OCI-LY7 (cell line): ENCODE results near the gene DIRAS1. TPM values are rescaled to one million over a fixed set of nuclear protein-coding genes. Genes with fewer than 3 reads are reported as not detected.

Source experiments
- BruUV-seq: library from RNA; stranded (reverse); fragments of 400-500 nt; replicated peaks from 2 replicates; lab custom pipeline; 2021; lab: Mats Ljungman, UMichigan
- CTCF ChIA-PET: fragments of 300-600 bp; sonication (Branson Sonifier 250); formaldehyde crosslinking; loops from one replicate; lab custom pipeline; 2022; ENCODE audit warnings: antibody characterized with exemption; ENCODE audit not compliant: unreplicated experiment; lab: Charles Lee
- POLR2A ChIA-PET: fragments of 300-600 bp; sonication (Branson Sonifier 250); formaldehyde crosslinking; loops from one replicate; lab custom pipeline; 2022; ENCODE audit warnings: antibody characterized with exemption; lab: Charles Lee
- DNase-seq: peaks from one replicate; pipeline ENCODE4 v3.0.0-alpha.2; 2015; ENCODE audit warnings: low spot score
- H2AFZ ChIP-seq: fragments of 200-600 bp; sonication (generic), shearing (Covaris generic); 2 replicates; pipeline ENCODE4 v1.6.1; 2014; ENCODE audit warnings: mild to moderate bottlenecking, antibody characterized with exemption, low read length, moderate library complexity
- H3K27ac ChIP-seq: fragments of 200-600 bp; sonication (generic); 2 replicates; pipeline ENCODE4 v1.5.1; 2014; ENCODE audit warnings: mixed run types, low read depth, mild to moderate bottlenecking, moderate library complexity, low read length, inconsistent platforms; ENCODE audit not compliant: poor library complexity, severe bottlenecking
- H3K36me3 ChIP-seq: fragments of 200-600 bp; sonication (generic); 2 replicates; pipeline ENCODE4 v1.6.1; 2014; ENCODE audit warnings: mild to moderate bottlenecking, antibody characterized with exemption, low read length, moderate library complexity, mixed read lengths; ENCODE audit not compliant: insufficient read depth
- H3K4me1 ChIP-seq: fragments of 200-600 bp; sonication (generic); 2 replicates; pipeline ENCODE4 v1.5.1; 2014; ENCODE audit warnings: mild to moderate bottlenecking, low read length; ENCODE audit not compliant: insufficient read depth, poor library complexity, severe bottlenecking
- H3K4me2 ChIP-seq: fragments of 200-600 bp; sonication (generic); 2 replicates; pipeline ENCODE4 v1.6.1; 2014; ENCODE audit warnings: mild to moderate bottlenecking, low read length
- H3K4me3 ChIP-seq: fragments of 200-600 bp; sonication (generic); 2 replicates; pipeline ENCODE4 v1.5.1; 2014; ENCODE audit warnings: mild to moderate bottlenecking, low read depth, low read length; ENCODE audit not compliant: poor library complexity, severe bottlenecking
- H3K79me2 ChIP-seq: fragments of 200-600 bp; sonication (generic); 2 replicates; pipeline ENCODE4 v1.6.1; 2016; ENCODE audit warnings: low read depth, mild to moderate bottlenecking, low read length, moderate library complexity, mixed read lengths; ENCODE audit not compliant: insufficient read depth
- H3K9me2 ChIP-seq: fragments of 200-600 bp; sonication (generic); 2 replicates; pipeline ENCODE4 v1.6.1; 2016; ENCODE audit warnings: mild to moderate bottlenecking, low read length, mixed read lengths; ENCODE audit not compliant: insufficient read depth
- H3K9me3 ChIP-seq: fragments of 200-600 bp; sonication (generic); 2 replicates; pipeline ENCODE4 v1.6.1; 2014; ENCODE audit warnings: mild to moderate bottlenecking, mixed run types, low read length, mixed read lengths
- H4K20me1 ChIP-seq: fragments of 200-600 bp; sonication (generic); 2 replicates; pipeline ENCODE4 v1.6.1; 2014; ENCODE audit warnings: mild to moderate bottlenecking, antibody characterized with exemption, low read length, moderate library complexity, mixed read lengths; ENCODE audit not compliant: insufficient read depth
- CTCF ChIP-seq: fragments of 200-600 bp; sonication (generic); conservative IDR thresholded peaks from 2 replicates; pipeline ENCODE4 v1.5.1; 2014; ENCODE audit warnings: mild to moderate bottlenecking, antibody characterized with exemption, low read length, moderate library complexity, mixed read lengths
- EZH2phosphoT487 ChIP-seq: fragments of 200-600 bp; sonication (generic); IDR thresholded peaks from 2 replicates; pipeline ENCODE4 v1.6.1; 2018; ENCODE audit warnings: low read depth, borderline replicate concordance, mild to moderate bottlenecking, mixed run types, antibody characterized with exemption, low read length, moderate library complexity, mixed read lengths
- intact Hi-C: fragments of 100-400 bp; cut with micrococcal nuclease; formaldehyde crosslinking; loops from one replicate; pipeline ENCODE4 v1.10.0; 2022; ENCODE audit not compliant: unreplicated experiment
- total RNA-seq, 2 experiments: library from RNA; depleted of rRNA in 1 of 2; stranded (reverse); fragments of >200 nt in 1 of 2; shearing (Covaris generic) in 1 of 2; gene quantifications; 2 replicates each; pipeline ENCODE4 v1.2.3, GENCODE V29; 2014 to 2022

DIRAS1 gene
- total RNA-seq, 2 experiments from 2014 or later, result not detected

- Histone ChIP-seq H3K27ac (no peak overlapping the region), H3K4me1 (peaks cover 16% of the 10 kb centered on the region), H4K20me1 (no peaks in the 10 kb centered on the region), H2AFZ (no peak overlapping the region), H3K4me3 (no peak overlapping the region), H3K79me2 (no peaks in the 10 kb centered on the region), H3K9me2 (no peaks in the 10 kb centered on the region), H3K9me3 (0 out of 2 replicates have a peak, but pooled peaks cover 7% of the 10 kb centered on the region), H3K4me2 (no peak overlapping the region), H3K36me3 (no peaks in the 10 kb centered on the region)
- ChIA-PET POLR2A (no interaction called here), CTCF (no interaction called here)
- intact Hi-C loops, result no loop called here
- no peak for DNase-seq
- TF ChIP-seq EZH2phosphoT487, result no peak
- TF ChIP-seq CTCF, result no peak
- no TSS peak for BruUV-seq
Measured at GRCh38 chr19:2716722-2717637, 4.2 kb downstream of the DIRAS1 start.

GRCh38 chr19:2716275-2716650, 4.9 kb downstream of the DIRAS1 start:
- no peak overlapping the region for H2AFZ ChIP-seq
- no peak for DNase-seq
- H3K4me3 ChIP-seq, result no peak overlapping the region
- H3K4me2 ChIP-seq, result no peak overlapping the region
- no peaks in the 10 kb centered on the region for H3K36me3 ChIP-seq
- ChIA-PET POLR2A (no interaction called here), CTCF (no interaction called here)
- no TSS peak for BruUV-seq
- no peaks in the 10 kb centered on the region for H3K9me2 ChIP-seq
- H3K27ac ChIP-seq, result no peak overlapping the region
- peaks cover 24% of the 10 kb centered on the region for H3K4me1 ChIP-seq
- intact Hi-C loops, result no loop called here
- H4K20me1 ChIP-seq, result no peaks in the 10 kb centered on the region
- TF ChIP-seq CTCF (no peak), EZH2phosphoT487 (no peak)
- 0 out of 2 replicates have a peak, but pooled peaks cover 7% of the 10 kb centered on the region for H3K9me3 ChIP-seq
- no peaks in the 10 kb centered on the region for H3K79me2 ChIP-seq
